Endothelial cell of umbilical vein (primary cell): ENCODE results near the gene RAB31. TPM values are rescaled to one million over a fixed set of nuclear protein-coding genes. Genes with fewer than 3 reads are reported as not detected.

ENCODE experiments used
- BruUV-seq: library from RNA; stranded (reverse); fragments of 400-500 nt; replicated peaks from 2 replicates; lab custom pipeline; 2021; lab: Mats Ljungman, UMichigan
- CTCF ChIA-PET: fragments of 300-600, 350-600 bp; sonication (Branson Sonifier 250); formaldehyde crosslinking; loops from one replicate; lab custom pipeline; 2021; ENCODE audit warnings: antibody characterized with exemption, inconsistent platforms; lab: Charles Lee
- POLR2A ChIA-PET: fragments of 300-600, 350-600 bp; sonication (Branson Sonifier 250); formaldehyde crosslinking; loops from one replicate; lab custom pipeline; 2021; ENCODE audit warnings: antibody characterized with exemption, inconsistent platforms; lab: Charles Lee
- DNase-seq: peaks from one replicate; pipeline ENCODE4 v3.0.0-alpha.2; 2011; ENCODE audit warnings: low read depth, low spot score
- FAIRE-seq: peaks from 2 replicates; lab custom pipeline; 2011; peaks lifted over from hg19 to GRCh38; lab: Jason Lieb, UNC
- H2AFZ ChIP-seq: 2 replicates; pipeline ENCODE4 v1.6.0; 2012; ENCODE audit warnings: low read depth, low read length, control low read depth, inconsistent platforms
- H3K27ac ChIP-seq: 2 replicates; pipeline ENCODE4 v1.5.1; 2011; ENCODE audit warnings: low read depth, mild to moderate bottlenecking, control low read depth, low read length, moderate library complexity; ENCODE audit not compliant: insufficient read depth
- H3K27me3 ChIP-seq, 2 experiments: 2 replicates each; pipeline versions ENCODE4 v1.6.0 to v1.6.1; 2011; ENCODE audit warnings: low read length in 2 of 2, mixed read lengths in 1 of 2; ENCODE audit not compliant: control insufficient read depth in 2 of 2, insufficient read depth in 2 of 2
- H3K36me3 ChIP-seq, 2 experiments: 2 replicates in 1 of 2; 3 replicates in 1 of 2; pipeline ENCODE4 v1.5.1; 2011; ENCODE audit warnings: low read length in 2 of 2, mild to moderate bottlenecking in 1 of 2, moderate library complexity in 1 of 2; ENCODE audit not compliant: control insufficient read depth in 2 of 2, insufficient read depth in 2 of 2; ENCODE audit errors: extremely low read depth in 1 of 2
- H3K4me1 ChIP-seq: 3 replicates; pipeline ENCODE4 v1.5.1; 2011; ENCODE audit warnings: mild to moderate bottlenecking, low read length; ENCODE audit not compliant: control insufficient read depth, insufficient read depth; ENCODE audit errors: extremely low read depth
- H3K4me2 ChIP-seq: 2 replicates; pipeline ENCODE4 v1.6.1; 2011; ENCODE audit warnings: low read length, control low read depth, mixed read lengths; ENCODE audit not compliant: insufficient read depth
- H3K4me3 ChIP-seq, 3 experiments: fragments of 200-600 bp in 1 of 3; sonication (generic), shearing (Covaris generic) in 1 of 3; replicated peaks in 1 of 3; 2 replicates each; pipeline ENCODE4 v1.5.1; 2011 to 2016; ENCODE audit warnings: control low read depth in 3 of 3, low read length in 3 of 3, mild to moderate bottlenecking in 2 of 3, inconsistent platforms in 1 of 3, low read depth in 1 of 3, moderate library complexity in 1 of 3; ENCODE audit not compliant: insufficient read depth in 1 of 3
- H3K79me2 ChIP-seq: 2 replicates; pipeline ENCODE4 v1.6.0; 2012; ENCODE audit warnings: low read length, inconsistent platforms; ENCODE audit not compliant: control insufficient read depth, insufficient read depth
- H3K9ac ChIP-seq: replicated peaks from 2 replicates; pipeline ENCODE3; 2011; ENCODE audit warnings: low read length, control low read depth; ENCODE audit not compliant: insufficient read depth; ENCODE audit errors: extremely low read depth
- H3K9me1 ChIP-seq: replicated peaks from 3 replicates; pipeline ENCODE4 v1.6.0; 2011; ENCODE audit warnings: mild to moderate bottlenecking, low read length; ENCODE audit not compliant: control insufficient read depth, insufficient read depth; ENCODE audit errors: extremely low read depth
- H3K9me3 ChIP-seq: replicated peaks from 2 replicates; pipeline ENCODE4 v1.5.1; 2012; ENCODE audit warnings: low read length, inconsistent platforms; ENCODE audit not compliant: control insufficient read depth, insufficient read depth
- H4K20me1 ChIP-seq: replicated peaks from 2 replicates; pipeline ENCODE3; 2011; ENCODE audit warnings: mild to moderate bottlenecking, low read length; ENCODE audit not compliant: control insufficient read depth, insufficient read depth; ENCODE audit errors: extremely low read depth
- CTCF ChIP-seq, 2 donors: IDR thresholded peaks; 1 replicate in 1 of 2; 2 replicates in 1 of 2; pipeline ENCODE4 v1.5.1; 2011; ENCODE audit warnings: low read length in 2 of 2, mild to moderate bottlenecking in 2 of 2, moderate library complexity in 2 of 2, control low read depth in 1 of 2, inconsistent platforms in 1 of 2, low read depth in 1 of 2; ENCODE audit not compliant: insufficient read depth in 1 of 2; ENCODE audit errors: extremely low read depth in 1 of 2
- EZH2 ChIP-seq: IDR thresholded peaks from 2 replicates; pipeline ENCODE4 v1.6.1; 2012; ENCODE audit warnings: borderline replicate concordance, low read depth, mild to moderate bottlenecking, moderate library complexity, low read length, inconsistent platforms; ENCODE audit not compliant: severe bottlenecking
- FOS ChIP-seq: IDR thresholded peaks from 2 replicates; pipeline ENCODE4 v1.6.1; 2011; ENCODE audit warnings: mild to moderate bottlenecking, low read length, moderate library complexity, borderline replicate concordance; ENCODE audit not compliant: insufficient read depth
- GATA2 ChIP-seq: IDR thresholded peaks from 2 replicates; pipeline ENCODE4 v1.7.0; 2011; ENCODE audit warnings: low read depth, mild to moderate bottlenecking, moderate library complexity, mixed read lengths, low read length; ENCODE audit not compliant: insufficient read length, insufficient read depth
- JUN ChIP-seq: IDR thresholded peaks from 2 replicates; pipeline ENCODE4 v1.6.1; 2011; ENCODE audit warnings: borderline replicate concordance, low read depth; ENCODE audit not compliant: insufficient read length, insufficient read depth
- MAX ChIP-seq: IDR thresholded peaks from 2 replicates; pipeline ENCODE4 v1.6.1; 2011; ENCODE audit not compliant: insufficient read depth, insufficient read length
- MYC ChIP-seq: IDR thresholded peaks from one replicate; pipeline ENCODE4 v1.6.1; 2011; ENCODE audit warnings: mild to moderate bottlenecking, low read depth, low read length
- POLR2A ChIP-seq: IDR thresholded peaks from 2 replicates; pipeline ENCODE4 v1.6.1; 2012; ENCODE audit warnings: low read depth, mild to moderate bottlenecking, control low read depth, low read length
- POLR2AphosphoS5 ChIP-seq: IDR thresholded peaks from 2 replicates; pipeline ENCODE4 v1.6.1; 2012; ENCODE audit warnings: low read depth, mild to moderate bottlenecking, control low read depth, low read length, moderate library complexity; ENCODE audit not compliant: insufficient read depth
- dilution Hi-C: fragments of 300-500 bp; cut with MboI; formaldehyde crosslinking; loops from one replicate; pipeline ENCODE4 v1.15.0; 2019; ENCODE audit warnings: low sequenced_read_pairs; ENCODE audit not compliant: extremely low pct_ligation_motif_present
- intact Hi-C: fragments of 100-400 bp; cut with micrococcal nuclease; formaldehyde crosslinking; loops from one replicate; pipeline ENCODE4 v1.10.0; 2022
- polyA plus RNA-seq, 4 experiments: library from polyadenylated mRNA; depleted of rRNA in 3 of 4; stranded (reverse) in 3 of 4; unstranded in 1 of 4; fragments of >200 nt; gene quantifications; 2 replicates each; pipeline versions ENCODE4 v1.2.1 to v1.2.3, GENCODE V29; 2011 to 2012; ENCODE audit warnings: missing spikeins in 1 of 4
- total RNA-seq: library from RNA; stranded (reverse); gene quantifications from 2 replicates; pipeline ENCODE4 v1.2.3, GENCODE V29; 2021

RAB31 gene
- total and polyA plus RNA-seq, 2 donors (not counting 3 experiments of a cell fraction or from before 2014, with no cell fraction given) = 30.5 TPM

- dilution Hi-C loops = no loop called here
- H3K9me3 ChIP-seq = no peaks in the 10 kb centered on the region
These were observed 121.3 kb downstream of the RAB31 start for GRCh38 chr18:9829397-9829712.

More at GRCh38 chr18:9829397-9829712, 121.3 kb downstream of the RAB31 start:
- H3K9me1 ChIP-seq = no peaks in the 10 kb centered on the region
- peaks cover 3% of the 10 kb centered on the region for H3K79me2 ChIP-seq
- TF ChIP-seq EZH2 (no peak), GATA2 (no peak), FOS (no peak), POLR2AphosphoS5 (no peak), MAX (no peak), JUN (no peak), POLR2A (no peak), MYC (no peak), CTCF (IDR thresholded peaks at IDR 0.05; ENCODE audit: extremely low read depth in 1 of 2, insufficient read depth in 1 of 2, low read depth in 1 of 2, low read length in 2 of 2) (no peak)
- H4K20me1 ChIP-seq = no peaks in the 10 kb centered on the region
- CTCF ChIA-PET = no interaction called here
- no TSS peak for BruUV-seq
- H3K27me3 ChIP-seq = no peaks in the 10 kb centered on the region
- FAIRE-seq (no peak), DNase-seq (no peak)
- H3K9ac ChIP-seq = no peak overlapping the region
- H3K4me1 ChIP-seq = peaks cover 34% of the 10 kb centered on the region
- no peak overlapping the region for H3K4me3 ChIP-seq
- no peaks in the 10 kb centered on the region for H3K36me3 ChIP-seq
- intact Hi-C loops = no loop called here
- H3K27ac ChIP-seq = no peak overlapping the region
- no peak overlapping the region for H3K4me2 ChIP-seq
- POLR2A ChIA-PET = no interaction called here
- no peak overlapping the region for H2AFZ ChIP-seq
